ENCODE results near the gene LIX1L. TPM values are rescaled to one million over a fixed set of nuclear protein-coding genes. Genes with fewer than 3 reads are reported as not detected.

The LIX1L gene
- total and polyA plus RNA-seq, 2 of the 13 experiments (the other 11 are each of a cell fraction or from before 2014, with no cell fraction given) = 8.1 to 24.9 TPM

- DNase-seq (ENCODE audit: low spot score) (no peak), FAIRE-seq (no peak), ATAC-seq (no peak)
- H2AFZ ChIP-seq (ENCODE audit: low read length) = no peak overlapping the region
- H3K4me2 ChIP-seq (ENCODE audit: low read depth, low read length) = no peak overlapping the region
- intact Hi-C loops (cut with micrococcal nuclease; ENCODE audit: unreplicated experiment) (no loop called here), in situ Hi-C loops (cut with HindIII; ENCODE audit: extremely low pct_ligation_motif_present, low pct_unique_long_range_greater_than_20kb) (loop anchor here (10.0 kb wide), 1 partner anchor 117 kb away; the partner anchor contains the start of gene ANKRD35)
- no TSS peak for BruUV-seq (replicated peaks)
- no peak overlapping the region for H3K27ac ChIP-seq (ENCODE audit: extremely low read length, insufficient read depth, low read length)
- peaks cover 34% of the 10 kb centered on the region for H3K4me1 ChIP-seq (ENCODE audit: insufficient read depth, low read length)
- H4K20me1 ChIP-seq (ENCODE audit: insufficient read depth, low read length) = no peaks in the 10 kb centered on the region
- ChIA-PET CTCF (ENCODE audit: low intra/inter-chr PET ratio, low total read pairs) (no interaction called here), POLR2A (no interaction called here)
- WGBS (ENCODE audit: low lambda C conversion rate) = 94% methylated on average over 2 of the region's 2 CpGs
- no peaks in the 10 kb centered on the region; a peak in 1 of 5 replicates for H3K27me3 ChIP-seq (ENCODE audit: control insufficient read depth in 1 of 2, insufficient read depth in 2 of 2, low read length in 2 of 2)
- no peak overlapping the region for H3K9ac ChIP-seq (ENCODE audit: insufficient read depth, low read depth, low read length)
- TF ChIP-seq KDM6A (CRISPR knock-in tag; IDR thresholded peaks at IDR 0.05; ENCODE audit: low read depth) = no peak
- TF ChIP-seq, protein P1, sequence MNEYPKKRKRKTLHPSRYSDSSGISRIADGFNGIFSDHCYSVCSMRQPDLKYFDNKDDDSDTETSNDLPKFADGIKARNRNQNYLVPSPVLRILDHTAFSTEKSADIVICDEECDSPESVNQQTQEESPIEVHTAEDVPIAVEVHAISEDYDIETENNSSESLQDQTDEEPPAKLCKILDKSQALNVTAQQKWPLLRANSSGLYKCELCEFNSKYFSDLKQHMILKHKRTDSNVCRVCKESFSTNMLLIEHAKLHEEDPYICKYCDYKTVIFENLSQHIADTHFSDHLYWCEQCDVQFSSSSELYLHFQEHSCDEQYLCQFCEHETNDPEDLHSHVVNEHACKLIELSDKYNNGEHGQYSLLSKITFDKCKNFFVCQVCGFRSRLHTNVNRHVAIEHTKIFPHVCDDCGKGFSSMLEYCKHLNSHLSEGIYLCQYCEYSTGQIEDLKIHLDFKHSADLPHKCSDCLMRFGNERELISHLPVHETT (CRISPR knock-in tag; conservative IDR thresholded peaks at IDR 0.05) = no peak
- TF ChIP-seq FOXK2 (IDR thresholded peaks at IDR 0.05) = no peak
- TF ChIP-seq ETV5 (CRISPR knock-in tag; IDR thresholded peaks at IDR 0.05; ENCODE audit: borderline replicate concordance) = no peak
- TF ChIP-seq ZNF761 (CRISPR knock-in tag; conservative IDR thresholded peaks at IDR 0.05) = no peak
- TF ChIP-seq ZFP90 (CRISPR knock-in tag; IDR thresholded peaks at IDR 0.05; ENCODE audit: borderline replicate concordance) = no peak
- peaks cover 3% of the 10 kb centered on the region for H3K79me2 ChIP-seq (ENCODE audit: insufficient read depth, low read length)
- no peak overlapping the region for H3K4me3 ChIP-seq (replicated peaks in 1 of 3; ENCODE audit: insufficient read depth in 1 of 3, low read depth in 2 of 3, low read length in 3 of 3)
- H3K36me3 ChIP-seq (replicated peaks in 1 of 2; ENCODE audit: control insufficient read depth in 1 of 2, insufficient read depth in 2 of 2, low read length in 2 of 2) = no peaks in the 10 kb centered on the region
- H3K9me3 ChIP-seq (ENCODE audit: low read length) = no peaks in the 10 kb centered on the region
Measured at GRCh38 chr1:146001709-146002108, 43.9 kb upstream of the LIX1L start.

DNA sequence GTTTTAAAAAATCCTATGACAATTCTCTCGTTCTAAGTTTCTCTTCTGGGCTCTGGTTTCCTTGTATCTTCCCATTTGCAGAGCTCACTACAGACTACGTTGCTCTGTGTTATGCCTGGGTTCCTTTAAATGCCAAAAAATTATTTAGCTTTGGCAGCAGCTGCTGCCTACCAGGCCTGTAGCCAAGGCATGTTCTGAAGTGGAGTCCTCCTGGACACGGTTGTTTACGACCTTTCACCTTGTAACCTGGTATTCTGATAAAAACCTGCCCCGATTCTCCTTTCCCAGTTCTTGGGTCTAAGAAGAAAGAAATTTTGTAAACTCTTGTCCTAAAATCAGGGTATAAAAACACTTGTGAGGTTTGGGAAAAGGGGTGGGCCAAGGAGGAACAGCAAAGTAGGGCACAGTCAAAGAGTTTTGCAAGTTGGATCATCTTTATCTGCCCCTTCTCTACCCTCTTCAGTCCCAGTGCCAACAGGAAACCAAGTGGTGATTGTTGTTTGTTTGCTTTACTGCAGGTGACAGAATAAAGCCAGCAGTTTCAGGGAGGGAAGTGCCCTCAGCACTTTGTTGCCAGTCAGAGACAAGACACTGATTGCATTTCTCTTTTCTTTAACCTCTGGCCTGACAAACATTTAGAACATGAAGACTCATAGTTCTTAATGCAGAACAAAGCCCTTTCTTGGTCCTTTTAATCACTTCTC lies 41.7 kb upstream of the LIX1L start:
- POLR2A ChIA-PET = no interaction called here
- CTCF ChIA-PET (ENCODE audit: low intra/inter-chr PET ratio, low total read pairs) = no interaction called here
- peak overlapping the region; percentile 42; the same call in 1 of the 2 replicates for H3K9ac ChIP-seq (ENCODE audit: insufficient read depth, low read depth, low read length)
- H3K4me2 ChIP-seq (ENCODE audit: low read depth, low read length) = peak overlapping the region; percentile 56
- DNase-seq (ENCODE audit: low spot score) = no peak
- no peak overlapping the region; a peak in 1 of 6 replicates for H3K4me3 ChIP-seq (replicated peaks in 1 of 3; ENCODE audit: insufficient read depth in 1 of 3, low read depth in 2 of 3, low read length in 3 of 3)
- no peaks in the 10 kb centered on the region; a peak in 1 of 5 replicates for H3K27me3 ChIP-seq (ENCODE audit: control insufficient read depth in 1 of 2, insufficient read depth in 2 of 2, low read length in 2 of 2)
- WGBS (ENCODE audit: low lambda C conversion rate) = 38% methylated on average over 5 of the region's 5 CpGs
- TF ChIP-seq FOXP1 (IDR thresholded peaks at IDR 0.05) (no peak), FOXP1 (CRISPR knock-in tag; IDR thresholded peaks at IDR 0.05) (0 out of 2 replicates have a peak, but pooled peaks have one; percentile 31), GATAD2A (CRISPR knock-in tag; IDR thresholded peaks at IDR 0.05) (0 out of 2 replicates have a peak, but pooled peaks have one; percentile 39), ETV5 (CRISPR knock-in tag; IDR thresholded peaks at IDR 0.05; ENCODE audit: borderline replicate concordance) (peak; percentile 20; the same call in 1 of the 2 replicates)
- TF ChIP-seq, protein P2, sequence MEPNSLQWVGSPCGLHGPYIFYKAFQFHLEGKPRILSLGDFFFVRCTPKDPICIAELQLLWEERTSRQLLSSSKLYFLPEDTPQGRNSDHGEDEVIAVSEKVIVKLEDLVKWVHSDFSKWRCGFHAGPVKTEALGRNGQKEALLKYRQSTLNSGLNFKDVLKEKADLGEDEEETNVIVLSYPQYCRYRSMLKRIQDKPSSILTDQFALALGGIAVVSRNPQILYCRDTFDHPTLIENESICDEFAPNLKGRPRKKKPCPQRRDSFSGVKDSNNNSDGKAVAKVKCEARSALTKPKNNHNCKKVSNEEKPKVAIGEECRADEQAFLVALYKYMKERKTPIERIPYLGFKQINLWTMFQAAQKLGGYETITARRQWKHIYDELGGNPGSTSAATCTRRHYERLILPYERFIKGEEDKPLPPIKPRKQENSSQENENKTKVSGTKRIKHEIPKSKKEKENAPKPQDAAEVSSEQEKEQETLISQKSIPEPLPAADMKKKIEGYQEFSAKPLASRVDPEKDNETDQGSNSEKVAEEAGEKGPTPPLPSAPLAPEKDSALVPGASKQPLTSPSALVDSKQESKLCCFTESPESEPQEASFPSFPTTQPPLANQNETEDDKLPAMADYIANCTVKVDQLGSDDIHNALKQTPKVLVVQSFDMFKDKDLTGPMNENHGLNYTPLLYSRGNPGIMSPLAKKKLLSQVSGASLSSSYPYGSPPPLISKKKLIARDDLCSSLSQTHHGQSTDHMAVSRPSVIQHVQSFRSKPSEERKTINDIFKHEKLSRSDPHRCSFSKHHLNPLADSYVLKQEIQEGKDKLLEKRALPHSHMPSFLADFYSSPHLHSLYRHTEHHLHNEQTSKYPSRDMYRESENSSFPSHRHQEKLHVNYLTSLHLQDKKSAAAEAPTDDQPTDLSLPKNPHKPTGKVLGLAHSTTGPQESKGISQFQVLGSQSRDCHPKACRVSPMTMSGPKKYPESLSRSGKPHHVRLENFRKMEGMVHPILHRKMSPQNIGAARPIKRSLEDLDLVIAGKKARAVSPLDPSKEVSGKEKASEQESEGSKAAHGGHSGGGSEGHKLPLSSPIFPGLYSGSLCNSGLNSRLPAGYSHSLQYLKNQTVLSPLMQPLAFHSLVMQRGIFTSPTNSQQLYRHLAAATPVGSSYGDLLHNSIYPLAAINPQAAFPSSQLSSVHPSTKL (CRISPR knock-in tag; IDR thresholded peaks at IDR 0.05) = peak; percentile 13; the same call in 1 of the 2 replicates
- TF ChIP-seq, protein P3, sequence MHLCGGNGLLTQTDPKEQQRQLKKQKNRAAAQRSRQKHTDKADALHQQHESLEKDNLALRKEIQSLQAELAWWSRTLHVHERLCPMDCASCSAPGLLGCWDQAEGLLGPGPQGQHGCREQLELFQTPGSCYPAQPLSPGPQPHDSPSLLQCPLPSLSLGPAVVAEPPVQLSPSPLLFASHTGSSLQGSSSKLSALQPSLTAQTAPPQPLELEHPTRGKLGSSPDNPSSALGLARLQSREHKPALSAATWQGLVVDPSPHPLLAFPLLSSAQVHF (CRISPR knock-in tag; IDR thresholded peaks at IDR 0.05) = no peak
- no peak for FAIRE-seq
- intact Hi-C loops (cut with micrococcal nuclease; ENCODE audit: unreplicated experiment) = loop anchor here (2.0 kb wide), 1 partner anchor 15 kb away; no protein-coding TSS in a partner anchor
- peaks cover 0 to 9% of the 10 kb centered on the region in 2 experiments; a peak in 3 of 5 replicates for H3K36me3 ChIP-seq (replicated peaks in 1 of 2; ENCODE audit: control insufficient read depth in 1 of 2, insufficient read depth in 2 of 2, low read length in 2 of 2)
- H4K20me1 ChIP-seq (ENCODE audit: insufficient read depth, low read length) = peaks cover 18% of the 10 kb centered on the region
- no peak overlapping the region for H3K27ac ChIP-seq (ENCODE audit: extremely low read length, insufficient read depth, low read length)
- H3K9me3 ChIP-seq (ENCODE audit: low read length) = no peaks in the 10 kb centered on the region
- H3K79me2 ChIP-seq (ENCODE audit: insufficient read depth, low read length) = peaks cover 22% of the 10 kb centered on the region
- no peak for ATAC-seq
- H2AFZ ChIP-seq (ENCODE audit: low read length) = peak overlapping the region; percentile 46
- in situ Hi-C loops (cut with HindIII; ENCODE audit: extremely low pct_ligation_motif_present, low pct_unique_long_range_greater_than_20kb) = loop anchor here (10.0 kb wide), 1 partner anchor 115 kb away; the partner anchor contains the start of gene ANKRD35
- BruUV-seq (replicated peaks) = no TSS peak
- peaks cover 38% of the 10 kb centered on the region for H3K4me1 ChIP-seq (ENCODE audit: insufficient read depth, low read length)

Data from HepG2 (cell line).